Activated gamma-delta T cell (primary cell): ENCODE measurements around the gene CELF2.
A peak's percentile ranks its signal among the peaks of the same experiment; 100 is the strongest.

Experiments used
- DNase-seq: peaks from one replicate; lab custom pipeline; 2025; lab: John Stamatoyannopoulos, UW

CELF2 gene

DNA sequence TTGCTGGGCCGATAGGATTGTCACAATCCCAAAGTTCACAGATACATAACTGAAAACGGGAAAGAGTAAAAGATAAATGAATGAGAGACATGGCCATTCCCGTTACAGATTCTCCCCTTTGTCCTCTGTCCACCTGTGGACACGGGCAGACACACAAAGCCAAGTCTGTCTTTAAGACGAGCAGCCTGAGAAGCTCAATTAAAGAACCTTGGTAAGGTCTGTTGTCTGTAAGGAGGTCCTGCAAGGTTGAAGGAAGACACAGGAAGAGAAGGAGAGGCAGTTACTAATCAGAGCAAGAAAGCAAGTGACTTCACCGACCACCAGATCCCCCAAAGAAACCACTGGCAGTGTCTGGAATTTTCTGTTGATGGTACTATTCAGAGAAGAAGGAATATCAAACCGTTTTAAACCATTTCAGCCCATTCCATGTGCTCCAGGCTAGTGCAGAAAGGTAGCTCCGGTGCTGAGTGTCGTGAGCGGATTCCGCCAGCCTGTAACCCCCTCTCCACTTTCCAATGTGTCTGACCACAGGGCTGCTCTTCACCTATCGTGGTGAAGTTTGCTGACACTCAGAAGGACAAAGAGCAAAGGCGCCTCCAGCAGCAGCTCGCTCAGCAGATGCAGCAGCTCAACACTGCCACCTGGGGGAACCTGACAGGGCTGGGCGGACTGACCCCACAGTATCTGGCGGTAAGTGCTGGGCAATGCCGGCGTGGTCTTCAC lies 252.6 kb downstream of the CELF2 start:
- DNase-seq = peak; percentile 33

DNA sequence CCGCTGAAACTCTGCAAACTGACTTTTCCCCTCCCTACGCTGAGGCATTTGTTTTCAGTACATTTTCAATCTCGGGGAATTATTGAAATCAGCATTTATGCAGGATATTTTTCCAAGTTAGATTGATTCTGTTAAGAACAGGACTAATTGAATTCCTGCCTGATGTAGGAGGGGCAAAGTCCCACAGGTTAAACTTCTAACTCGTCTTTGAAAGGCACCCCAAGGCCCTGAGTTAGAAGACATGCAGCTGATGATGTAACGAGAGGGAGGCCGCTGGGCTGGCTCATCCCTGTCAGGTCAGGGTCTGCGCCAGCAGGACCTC lies 253.1 kb downstream of the CELF2 start:
- no peak for DNase-seq

DNA sequence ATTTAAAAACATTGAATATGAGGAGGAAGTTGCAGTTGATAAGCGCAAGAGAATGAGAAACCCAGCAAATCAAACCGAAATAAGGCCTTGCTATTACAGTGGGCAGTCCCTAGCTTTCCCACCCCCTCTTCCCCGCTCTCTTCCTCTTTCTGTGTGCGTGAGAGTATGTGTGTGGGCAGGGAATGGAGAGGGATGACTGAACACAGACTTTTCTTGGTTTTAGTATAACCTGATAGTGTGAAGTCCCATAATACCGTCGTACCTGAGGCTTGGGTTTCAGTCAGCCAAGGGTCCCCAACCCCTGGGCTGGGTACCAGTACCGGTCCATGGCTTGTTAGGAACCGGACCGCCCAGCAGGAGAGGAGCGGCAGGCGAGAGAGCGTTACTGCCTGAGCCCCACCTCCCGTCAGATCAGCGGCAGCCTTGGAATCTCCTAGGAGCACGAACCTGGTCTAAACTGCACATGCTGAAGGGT lies 255.3 kb downstream of the CELF2 start:
- DNase-seq = no peak

DNA sequence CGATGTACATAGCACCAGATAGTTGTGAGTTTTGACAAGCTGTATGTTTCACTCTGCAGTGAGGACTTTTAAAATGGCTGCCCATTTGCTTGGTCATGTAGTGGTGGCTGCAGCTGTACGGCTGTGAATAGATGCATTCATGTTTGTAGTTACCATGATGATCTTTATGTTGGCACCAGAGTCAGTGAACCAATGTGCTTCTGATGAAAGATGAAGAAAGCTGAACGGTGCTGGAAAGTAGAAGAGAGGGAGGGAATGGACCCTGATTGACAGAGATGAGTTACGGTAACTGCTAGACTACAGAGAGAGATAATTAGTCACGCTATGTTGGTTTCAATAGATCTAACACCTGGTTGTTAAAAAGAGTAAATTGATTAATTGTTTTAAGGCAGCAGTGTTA lies 256.8 kb downstream of the CELF2 start:
- no peak for DNase-seq

DNA sequence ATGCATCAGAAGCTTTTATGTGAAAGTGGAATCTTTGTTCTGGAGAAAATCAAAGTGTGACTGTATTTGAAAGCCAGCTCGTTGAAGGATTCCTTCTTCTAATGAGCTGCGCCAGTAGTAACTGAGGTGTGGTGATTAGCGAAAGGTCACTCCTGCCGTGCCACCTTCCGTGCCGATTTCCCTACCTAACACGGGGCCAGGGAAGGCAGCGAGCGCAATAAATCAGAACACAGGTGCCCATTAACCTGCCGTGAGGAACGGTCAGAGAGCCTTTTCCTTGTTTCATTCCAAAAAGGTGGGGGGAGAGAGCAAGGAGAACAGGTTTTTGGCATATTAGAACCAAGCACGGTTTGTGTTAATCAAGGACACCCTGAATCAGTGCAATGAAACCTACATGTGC lies 258.0 kb downstream of the CELF2 start:
- no peak for DNase-seq

DNA sequence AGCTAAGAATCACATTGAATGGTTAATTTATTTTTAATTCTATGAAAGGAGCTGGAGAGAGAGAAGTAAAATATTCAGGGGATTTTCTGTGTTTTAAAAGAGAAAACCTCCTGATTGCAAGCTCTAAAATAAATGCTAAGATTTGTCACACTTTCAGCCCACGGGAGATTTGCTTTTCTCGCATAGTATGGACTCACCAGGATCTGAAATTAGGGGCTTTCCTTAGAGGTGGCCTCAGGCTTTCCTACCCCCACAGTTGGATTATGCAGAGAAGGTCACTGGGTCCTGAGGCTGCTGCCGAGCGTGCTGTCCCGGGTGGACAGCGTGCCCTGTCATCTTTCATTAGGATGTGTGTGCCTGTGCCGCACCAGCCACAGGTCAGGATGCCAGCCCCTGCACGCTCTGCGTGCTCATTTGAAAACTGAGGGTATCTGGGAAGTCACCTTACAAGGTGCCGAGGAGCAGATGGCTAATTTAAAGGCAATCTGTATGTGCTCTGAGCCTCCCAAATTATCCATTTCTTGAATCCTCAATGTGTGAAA lies 258.8 kb downstream of the CELF2 start:
- no peak for DNase-seq

DNA sequence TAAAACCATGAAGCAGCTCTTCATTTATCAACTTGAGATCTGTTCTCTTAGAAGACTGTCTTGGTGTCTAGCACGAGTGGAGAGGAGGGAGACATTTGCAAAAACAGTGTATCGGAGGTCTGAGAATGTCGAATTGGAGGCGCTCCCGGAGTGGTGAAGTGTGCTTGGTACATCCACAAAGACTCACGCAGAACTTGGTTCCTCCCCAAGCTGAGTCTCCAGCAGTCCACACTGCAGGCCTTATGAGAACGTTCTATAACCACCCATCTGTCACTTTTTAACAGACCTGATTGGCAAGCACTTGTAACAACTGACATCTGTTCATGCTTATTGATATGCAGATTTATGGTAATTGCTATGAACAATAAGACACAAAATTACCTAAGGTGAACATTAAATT lies 261.6 kb downstream of the CELF2 start:
- no peak for DNase-seq

DNA sequence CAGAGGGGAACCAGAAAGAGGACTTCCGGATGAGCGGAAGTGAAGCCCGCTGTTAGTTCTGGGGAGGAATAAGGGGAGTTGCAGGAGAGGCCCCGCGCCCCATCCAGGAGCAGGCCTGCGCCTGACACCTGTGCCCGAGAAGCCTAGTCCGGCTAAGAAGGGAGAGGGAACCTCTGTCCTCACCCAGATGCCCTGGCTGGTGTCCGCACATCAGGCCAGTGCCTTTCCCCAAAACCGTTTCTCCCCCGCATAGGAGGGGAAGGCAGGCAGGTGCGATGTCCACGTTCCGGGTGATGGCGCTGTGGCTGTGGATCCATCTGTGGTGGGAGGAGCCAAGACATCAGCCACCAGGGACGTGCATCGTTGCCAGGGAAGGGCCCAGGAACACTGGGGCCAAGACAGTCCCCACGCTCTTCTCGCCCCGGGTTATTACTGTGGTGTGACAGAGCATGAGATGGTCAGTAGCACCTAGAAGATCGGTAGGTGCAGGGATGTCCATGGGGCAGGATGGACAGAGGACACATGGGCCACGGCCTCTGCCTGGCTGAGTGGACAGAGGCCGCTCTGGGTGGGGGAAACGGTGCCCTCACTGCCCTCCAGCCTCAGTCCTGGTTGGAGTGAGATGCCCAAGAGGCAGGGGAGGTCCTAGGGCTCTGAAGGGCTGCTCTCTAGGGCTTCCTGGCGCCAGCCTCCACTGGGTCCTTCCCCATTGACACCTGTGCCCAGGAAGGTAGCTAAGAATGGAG lies 262.7 kb downstream of the CELF2 start:
- DNase-seq = no peak

DNA sequence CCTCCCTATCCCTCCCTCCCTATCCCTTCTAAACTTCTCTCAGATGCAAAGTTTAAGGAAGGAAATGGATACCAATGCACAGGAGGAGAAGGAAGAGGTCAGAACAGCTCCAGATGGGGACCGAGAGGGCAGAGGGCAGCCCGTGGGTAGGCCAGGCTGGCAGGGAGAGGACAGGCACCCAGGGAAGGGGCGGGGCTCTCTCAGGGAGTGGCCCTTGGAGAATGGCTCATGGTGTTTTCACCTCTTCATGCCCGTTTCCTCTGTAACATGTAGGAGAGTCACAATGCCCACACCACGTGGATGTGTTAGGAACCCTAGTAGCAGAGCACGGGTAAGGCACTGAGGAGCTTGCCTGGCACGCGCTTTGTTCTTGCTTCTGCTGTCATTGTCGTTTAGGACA lies 264.5 kb downstream of the CELF2 start:
- DNase-seq = no peak

DNA sequence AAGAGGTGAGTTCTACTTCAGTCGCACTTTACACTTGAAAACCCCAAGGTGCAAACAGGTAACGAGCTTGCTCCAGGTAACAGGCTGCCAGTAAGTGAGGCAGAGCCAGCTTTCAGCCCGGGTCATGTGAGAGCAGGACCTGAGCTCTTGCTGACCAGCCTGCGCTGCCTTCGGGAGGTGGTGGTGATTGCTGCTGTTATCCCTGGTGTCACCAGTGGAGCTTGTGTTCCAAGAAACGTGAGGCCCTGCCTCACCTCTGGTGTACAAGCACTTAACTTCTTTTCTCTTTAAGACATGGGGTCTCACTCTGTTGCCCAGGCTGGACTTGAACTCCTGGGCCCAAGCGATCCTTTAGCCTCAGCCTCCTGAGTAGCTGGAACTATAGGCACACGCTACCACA lies 265.0 kb downstream of the CELF2 start:
- no peak for DNase-seq

DNA sequence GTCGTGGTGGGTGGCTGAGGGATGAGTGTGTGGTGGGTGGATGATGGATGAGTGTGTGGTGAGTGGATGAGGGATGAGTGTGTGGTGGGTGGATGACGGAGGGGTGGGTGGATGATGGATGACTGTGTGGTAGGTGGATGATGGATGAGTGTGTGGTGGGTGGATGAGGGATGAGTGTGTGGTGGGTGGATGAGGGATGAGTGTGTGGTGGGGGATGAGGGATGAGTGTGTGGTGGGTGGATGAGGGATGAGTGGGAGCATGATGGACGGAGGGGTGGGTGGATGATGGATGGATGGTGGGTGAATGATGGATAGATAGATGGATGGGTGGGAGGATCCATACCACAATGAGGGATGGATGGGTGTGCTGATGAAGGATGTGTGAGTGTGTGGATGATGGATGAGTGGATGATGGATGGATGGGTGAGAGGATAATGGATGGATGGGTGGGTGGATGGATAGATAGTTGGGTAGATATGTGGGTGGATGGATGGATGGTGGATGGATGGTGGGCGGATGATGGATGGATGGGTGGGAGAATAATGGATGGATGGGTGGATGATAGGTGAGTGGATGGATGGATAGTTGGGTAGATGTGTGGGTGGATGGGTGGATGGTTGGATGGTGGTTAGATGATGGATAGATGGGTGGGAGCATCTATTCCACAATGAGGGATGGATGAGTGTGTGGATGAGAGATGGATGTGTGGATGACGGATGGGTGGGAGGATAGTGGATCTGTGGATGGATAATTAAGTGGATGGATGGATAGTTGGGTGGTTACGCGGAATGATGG lies 266.8 kb downstream of the CELF2 start:
- no peak for DNase-seq

DNA sequence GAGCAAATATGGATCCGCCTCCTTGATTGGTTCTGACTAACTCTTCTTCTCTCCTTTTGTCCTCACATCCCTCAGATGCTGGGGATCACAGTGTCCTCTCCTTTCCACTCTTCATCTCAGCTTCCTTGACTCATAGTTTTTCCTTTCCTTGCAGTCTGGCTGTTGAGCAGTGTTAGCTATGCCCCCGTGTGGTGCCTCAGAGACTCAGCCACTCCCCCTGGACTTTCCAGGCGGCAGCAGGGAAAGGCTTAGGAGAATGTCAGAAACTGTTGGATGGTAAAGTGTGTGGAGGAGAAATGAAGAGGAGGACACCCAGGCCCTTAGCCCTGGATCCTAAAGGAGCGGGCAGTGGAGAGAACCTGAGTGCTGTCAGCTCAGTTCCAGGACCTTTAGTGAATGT lies 267.5 kb downstream of the CELF2 start:
- no peak for DNase-seq

DNA sequence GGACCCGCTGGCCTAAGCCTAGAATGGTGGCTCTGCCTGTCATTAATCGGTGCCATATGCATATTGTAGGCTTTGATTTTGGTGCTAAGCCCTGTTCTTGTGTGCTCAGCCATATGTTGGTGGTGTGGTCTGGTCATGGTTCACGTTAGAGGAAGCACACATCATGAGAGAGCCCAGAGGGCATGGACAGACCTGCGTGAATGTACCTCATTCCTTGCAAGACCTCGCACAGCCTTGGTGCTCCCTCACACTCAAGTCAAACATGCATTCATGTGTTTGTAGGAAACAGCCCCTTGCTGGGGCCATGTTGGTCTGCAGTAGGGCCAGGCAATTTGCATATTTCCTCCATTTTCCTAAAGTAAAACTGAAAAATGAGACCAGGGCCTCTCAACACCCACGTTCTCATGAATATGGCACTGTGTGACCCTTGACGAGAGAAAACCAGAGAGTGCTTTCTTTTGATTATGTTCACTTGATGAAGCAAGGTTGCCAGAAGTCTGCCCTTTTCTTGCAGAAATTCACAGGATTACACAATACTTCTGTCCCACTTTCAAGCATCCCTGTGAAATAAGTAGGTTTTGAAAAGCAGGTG lies 268.7 kb downstream of the CELF2 start:
- no peak for DNase-seq

DNA sequence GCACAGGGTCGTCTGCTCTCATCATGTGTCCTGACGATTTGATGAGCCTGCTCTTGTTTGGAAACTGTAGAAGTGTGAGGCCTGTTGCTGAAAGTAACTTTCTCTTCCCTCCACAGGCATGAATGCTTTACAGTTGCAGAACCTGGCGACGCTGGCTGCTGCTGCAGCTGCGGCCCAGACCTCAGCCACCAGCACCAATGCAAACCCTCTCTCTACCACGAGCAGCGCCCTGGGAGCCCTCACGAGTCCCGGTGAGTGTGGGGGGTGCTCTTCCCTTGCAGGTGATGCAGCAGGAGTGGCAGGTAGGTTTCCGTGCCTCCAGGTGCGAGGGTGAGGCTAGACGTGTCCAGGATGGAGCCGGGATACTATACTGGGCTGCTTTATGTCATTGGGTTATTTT lies 270.6 kb downstream of the CELF2 start:
- no peak for DNase-seq

DNA sequence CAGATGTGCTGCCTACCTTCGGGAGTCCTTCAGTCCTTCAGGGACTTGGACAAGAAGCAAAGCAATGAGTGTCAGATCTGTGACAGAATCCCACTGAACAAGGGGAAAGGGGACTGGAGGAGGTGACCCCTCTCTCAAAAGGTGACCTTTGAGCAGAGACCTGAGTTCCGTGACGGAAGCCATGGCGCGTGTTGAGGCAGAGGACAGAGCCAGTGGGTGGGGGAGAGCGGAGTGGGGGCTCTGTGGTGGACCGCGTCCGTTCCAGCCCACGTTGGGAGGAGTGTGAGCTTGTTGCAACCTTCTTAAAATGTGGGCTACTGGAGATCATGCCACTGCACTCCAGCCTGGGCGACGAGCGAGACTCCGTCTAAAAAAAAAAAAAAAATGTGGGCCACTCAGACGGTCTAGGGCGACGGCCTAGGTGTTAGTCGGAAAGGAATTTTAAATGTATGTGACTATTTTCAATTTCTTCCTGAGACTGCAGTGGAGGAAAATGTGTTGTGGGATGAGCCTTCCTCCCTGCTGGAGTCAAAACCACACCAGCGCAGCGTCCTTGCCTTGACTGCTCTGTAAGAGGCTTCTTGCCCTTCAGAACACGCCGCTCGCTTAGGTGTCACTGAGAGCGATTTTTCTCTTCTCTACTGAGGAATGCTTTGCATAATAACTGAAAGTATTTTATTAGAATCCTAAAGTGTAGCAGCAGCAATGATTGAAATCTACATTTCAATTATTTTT lies 272.7 kb downstream of the CELF2 start:
- DNase-seq = no peak

DNA sequence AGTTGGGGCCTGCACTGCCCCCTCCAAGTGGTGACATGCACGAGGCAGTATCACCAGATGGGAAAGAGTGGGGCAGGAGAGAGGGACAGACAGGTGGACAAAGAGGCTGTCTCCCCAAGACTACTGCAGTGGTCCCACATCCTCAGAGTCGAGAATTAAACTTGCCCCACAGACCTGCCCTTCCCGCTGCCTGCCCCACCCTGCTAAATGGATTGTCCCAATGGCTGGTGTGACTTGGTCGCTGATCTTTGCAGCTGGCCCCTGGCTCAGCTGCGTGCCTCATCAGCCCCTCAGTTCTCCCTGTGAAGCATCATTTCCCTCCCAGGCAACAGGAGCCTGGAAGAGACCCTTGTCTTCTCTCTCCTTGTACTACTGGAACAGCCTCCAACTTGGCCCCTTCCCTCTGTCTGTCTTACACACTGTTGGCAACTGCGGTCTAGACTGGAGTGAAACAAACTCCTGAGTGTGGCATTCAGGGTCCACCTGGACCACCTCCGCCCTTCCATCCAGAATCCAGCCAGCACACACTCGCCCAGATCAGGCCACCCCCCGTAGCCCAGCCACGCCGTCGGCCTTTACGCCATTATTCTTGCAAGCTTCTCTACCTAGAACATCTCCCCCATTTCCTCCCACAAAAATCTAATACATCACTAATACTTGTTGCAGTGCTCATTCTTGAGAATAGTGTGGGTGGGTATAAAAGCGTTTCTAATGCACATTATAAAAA lies 275.1 kb downstream of the CELF2 start:
- no peak for DNase-seq

DNA sequence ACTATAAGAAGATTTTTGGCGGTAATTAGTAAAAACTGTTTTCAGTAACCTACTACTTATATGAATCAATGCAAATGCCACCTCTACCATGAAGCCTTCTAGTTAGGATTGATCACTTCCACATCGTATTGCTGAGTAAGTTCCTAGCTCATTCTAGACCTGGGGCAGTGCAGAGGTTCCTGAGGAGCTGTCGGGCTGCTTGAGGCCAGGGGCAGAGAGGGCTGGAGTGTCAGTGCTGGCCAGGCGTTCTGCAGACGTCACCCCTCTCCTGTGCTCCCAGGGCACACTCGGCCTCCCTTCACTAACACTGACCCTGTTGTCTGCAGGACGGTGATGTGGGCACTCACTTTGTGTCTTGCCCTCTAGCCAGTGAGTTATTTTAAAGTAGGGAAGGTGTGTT lies 275.7 kb downstream of the CELF2 start:
- no peak for DNase-seq

DNA sequence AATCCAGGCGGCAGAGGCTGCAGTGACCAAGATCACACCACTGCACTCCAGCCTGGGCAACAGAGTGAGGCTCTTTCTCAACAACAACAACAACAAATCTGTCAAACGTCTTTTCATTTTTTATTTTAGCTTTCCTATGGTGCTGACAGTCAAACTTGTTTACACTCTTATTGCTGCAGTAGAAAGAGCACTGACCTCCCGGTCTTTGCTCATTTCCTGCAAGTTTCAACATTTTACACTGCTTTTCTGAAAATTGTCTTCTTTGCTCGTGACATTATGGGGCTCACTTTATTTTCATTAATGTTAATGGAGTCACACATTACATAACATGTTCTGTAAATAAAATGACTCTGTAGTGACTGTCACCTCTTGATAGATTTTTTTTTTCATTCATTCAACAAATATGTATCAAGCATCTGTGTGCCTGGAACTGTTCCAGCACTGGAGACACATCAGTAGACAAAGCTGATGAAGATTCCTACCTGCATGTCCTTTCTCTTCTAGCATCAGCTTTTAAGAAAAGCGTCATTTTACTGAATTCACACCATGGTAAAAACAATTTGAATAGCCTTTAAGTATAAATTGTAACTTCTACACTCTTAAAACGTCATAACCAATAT lies 277.3 kb downstream of the CELF2 start:
- no peak for DNase-seq

DNA sequence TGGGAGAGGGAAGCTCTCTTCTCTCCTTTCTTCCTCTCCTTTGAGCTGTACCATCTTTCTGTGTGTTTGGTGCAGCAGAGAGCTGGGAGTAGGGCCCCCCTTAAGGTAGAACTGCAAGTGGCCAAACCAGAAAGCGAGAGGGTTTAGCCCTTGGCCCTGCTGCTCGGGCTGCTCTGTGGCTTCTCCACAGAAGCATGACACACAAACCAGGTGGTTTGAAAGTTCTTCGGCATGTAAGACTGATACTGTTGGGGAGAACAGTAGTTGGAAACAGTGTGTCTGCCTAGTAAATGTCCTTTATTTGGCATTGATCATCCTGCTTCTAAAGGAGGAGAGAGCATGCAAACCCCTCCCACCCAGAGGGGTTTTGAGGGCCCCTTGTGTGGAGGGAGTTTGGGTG lies 277.8 kb downstream of the CELF2 start:
- no peak for DNase-seq

DNA sequence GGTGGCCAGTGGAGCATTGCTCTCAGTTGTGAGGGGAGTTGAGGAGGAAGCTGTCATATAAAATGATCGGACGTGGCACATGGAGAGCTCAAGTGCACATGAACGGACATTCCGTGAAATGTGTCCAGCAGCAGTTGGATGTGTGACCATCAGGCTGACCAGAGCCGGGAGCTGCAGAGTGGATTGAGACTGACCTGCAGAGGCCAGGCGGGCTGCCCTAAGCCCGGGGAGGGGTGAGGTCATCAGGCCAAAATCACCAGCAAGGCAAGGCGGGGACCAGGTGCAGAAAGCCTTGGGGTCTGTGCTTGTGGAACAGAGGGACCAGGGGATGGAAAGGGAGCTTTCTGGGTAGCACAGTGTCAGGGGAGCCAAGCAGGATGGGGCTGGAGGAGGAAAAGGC lies 279.5 kb downstream of the CELF2 start:
- DNase-seq = no peak
